Measurements from ENCODE around the gene STAT2. TPM values are rescaled to one million over a fixed set of nuclear protein-coding genes. Genes with fewer than 3 reads are reported as not detected.
A peak's percentile ranks its signal among the peaks of the same experiment; 100 is the strongest.

Gene STAT2
- total and polyA plus RNA-seq, 2 of the 13 experiments (the other 11 are each of a cell fraction or from before 2014, with no cell fraction given): 43.5 to 84.6 TPM

- TF ChIP-seq ZNF670 (CRISPR knock-in tag; IDR thresholded peaks at IDR 0.05; ENCODE audit: borderline replicate concordance): 0 out of 2 replicates have a peak, but pooled peaks have one; percentile 35
- TF ChIP-seq ZNF646 (CRISPR knock-in tag; IDR thresholded peaks at IDR 0.05): no peak
- TF ChIP-seq ZFX (CRISPR knock-in tag; IDR thresholded peaks at IDR 0.05; ENCODE audit: low read depth): peak; percentile 81
- TF ChIP-seq ZFP91 (CRISPR knock-in tag; IDR thresholded peaks at IDR 0.05; ENCODE audit: borderline replicate concordance): peak; percentile 100
- no peak for TF ChIP-seq SYNCRIP (IDR thresholded peaks at IDR 0.05; ENCODE audit: insufficient read depth, low read depth, low read length)
- TF ChIP-seq THRA (CRISPR knock-in tag; IDR thresholded peaks at IDR 0.05; ENCODE audit: borderline replicate concordance): peak; percentile 44; the same call in 1 of the 2 replicates
- peak; percentile 70; the same call in 1 of the 2 replicates for TF ChIP-seq ZNF354B (CRISPR knock-in tag; IDR thresholded peaks at IDR 0.05)
- no peak for TF ChIP-seq ZNF674 (CRISPR knock-in tag; IDR thresholded peaks at IDR 0.05; ENCODE audit: low read depth)
- TF ChIP-seq ZKSCAN1 (IDR thresholded peaks at IDR 0.05; ENCODE audit: low read length): no peak
- no peak for TF ChIP-seq SAFB2 (CRISPR knock-in tag; IDR thresholded peaks at IDR 0.05; ENCODE audit: borderline replicate concordance, low read depth)
- no peak for TF ChIP-seq HMG20B (CRISPR knock-in tag; conservative IDR thresholded peaks at IDR 0.05)
- TF ChIP-seq YEATS2 (CRISPR knock-in tag; IDR thresholded peaks at IDR 0.05; ENCODE audit: borderline replicate concordance): no peak
- no peak for TF ChIP-seq TFAP4 (IDR thresholded peaks at IDR 0.05; ENCODE audit: borderline replicate concordance, low read depth)
- peak; percentile 67; the same call in 1 of the 3 replicates for TF ChIP-seq MXI1 (IDR thresholded peaks at IDR 0.05; ENCODE audit: borderline replicate concordance, low read depth, low read length)
- TF ChIP-seq RBFOX2 (IDR thresholded peaks at IDR 0.05; ENCODE audit: low read depth, low read length): peak; percentile 96
- TF ChIP-seq CREM (IDR thresholded peaks at IDR 0.05): peak; percentile 60
- TF ChIP-seq CREM (CRISPR knock-in tag; IDR thresholded peaks at IDR 0.05): no peak
- no peak; the same call in 1 of the 2 replicates for TF ChIP-seq KMT2B (CRISPR knock-in tag; IDR thresholded peaks at IDR 0.05)
Observed at GRCh38 chr12:56299853-56300643, 59.9 kb downstream of the STAT2 start, which contains the start of gene CS (continued).
